Astrocyte (in vitro differentiated cells and primary cell): Measurements from ENCODE around the gene CNTNAP2. TPM values are rescaled to one million over a fixed set of nuclear protein-coding genes. Genes with fewer than 3 reads are reported as not detected.

Experiments used
- DNase-seq: peaks from one replicate; pipeline ENCODE4 v3.0.0-alpha.2; 2010; ENCODE audit warnings: low read depth
- FAIRE-seq: peaks from 2 replicates; lab custom pipeline; 2011; peaks lifted over from hg19 to GRCh38; lab: Jason Lieb, UNC
- H2AFZ ChIP-seq: 2 replicates; pipeline ENCODE4 v1.6.0; 2012; ENCODE audit warnings: low read depth, low read length, inconsistent platforms
- H3K27ac ChIP-seq: 2 replicates; pipeline ENCODE4 v1.5.1; 2011; ENCODE audit warnings: low read depth, low read length, inconsistent platforms
- H3K27me3 ChIP-seq: 2 replicates; pipeline ENCODE4 v1.6.0; 2011; ENCODE audit warnings: low read length, inconsistent platforms; ENCODE audit not compliant: insufficient read depth
- H3K36me3 ChIP-seq: 2 replicates; pipeline ENCODE4 v1.5.1; 2011; ENCODE audit warnings: low read length, inconsistent platforms; ENCODE audit not compliant: insufficient read depth
- H3K4me1 ChIP-seq: 2 replicates; pipeline ENCODE4 v1.5.1; 2011; ENCODE audit warnings: low read length, inconsistent platforms; ENCODE audit not compliant: insufficient read depth
- H3K4me2 ChIP-seq: 2 replicates; pipeline ENCODE4 v1.6.0; 2012; ENCODE audit warnings: low read length, inconsistent platforms
- H3K4me3 ChIP-seq: 2 replicates; pipeline ENCODE4 v1.5.1; 2011; ENCODE audit warnings: low read depth, mild to moderate bottlenecking, low read length, inconsistent platforms; ENCODE audit not compliant: insufficient read depth
- H3K79me2 ChIP-seq: 2 replicates; pipeline ENCODE4 v1.6.0; 2012; ENCODE audit warnings: mild to moderate bottlenecking, low read length, inconsistent platforms; ENCODE audit not compliant: insufficient read depth
- H3K9ac ChIP-seq: 2 replicates; pipeline ENCODE4 v1.6.0; 2012; ENCODE audit warnings: mild to moderate bottlenecking, low read length, inconsistent platforms
- H3K9me3 ChIP-seq: 2 replicates; pipeline ENCODE4 v1.5.1; 2012; ENCODE audit warnings: low read depth, mild to moderate bottlenecking, low read length, inconsistent platforms; ENCODE audit not compliant: insufficient read depth
- H4K20me1 ChIP-seq: 2 replicates; pipeline ENCODE4 v1.6.0; 2012; ENCODE audit warnings: low read length, inconsistent platforms; ENCODE audit not compliant: insufficient read depth
- H3K27ac Mint-ChIP-seq: one replicate; pipeline ENCODE4 v1.8.0; 2021; ENCODE audit warnings: mild to moderate bottlenecking, mixed read lengths; ENCODE audit not compliant: unreplicated experiment
- H3K27me3 Mint-ChIP-seq: one replicate; pipeline ENCODE4 v1.8.0; 2021; ENCODE audit warnings: low read depth, mixed read lengths; ENCODE audit not compliant: unreplicated experiment
- H3K36me3 Mint-ChIP-seq: one replicate; pipeline ENCODE4 v1.8.0; 2021; ENCODE audit warnings: low read depth, mixed read lengths; ENCODE audit not compliant: unreplicated experiment
- H3K4me1 Mint-ChIP-seq: one replicate; pipeline ENCODE4 v1.8.0; 2021; ENCODE audit warnings: low read depth, mixed read lengths; ENCODE audit not compliant: unreplicated experiment
- H3K4me3 Mint-ChIP-seq: one replicate; pipeline ENCODE4 v1.8.0; 2021; ENCODE audit warnings: mild to moderate bottlenecking, moderate library complexity, mixed read lengths; ENCODE audit not compliant: unreplicated experiment
- H3K9me3 Mint-ChIP-seq: one replicate; pipeline ENCODE4 v1.8.0; 2021; ENCODE audit warnings: mild to moderate bottlenecking, mixed read lengths; ENCODE audit not compliant: unreplicated experiment
- EZH2 ChIP-seq: IDR thresholded peaks from 2 replicates; pipeline ENCODE4 v1.6.1; 2012; ENCODE audit warnings: mild to moderate bottlenecking, low read length, inconsistent platforms; ENCODE audit not compliant: insufficient read depth
- total RNA-seq: library from RNA; stranded (reverse); gene quantifications from 2 replicates; pipeline ENCODE4 v1.2.1, GENCODE V29; 2021
- TF ChIP-seq, protein P1 (sequence below): IDR thresholded peaks from 2 replicates; pipeline ENCODE4 v1.5.1; 2011; ENCODE audit warnings: low read depth, mild to moderate bottlenecking, inconsistent platforms, low read length, moderate library complexity; ENCODE audit not compliant: insufficient read depth

Gene CNTNAP2
- total RNA-seq, 1 donor from 2014 or later: 20.0 TPM

DNA sequence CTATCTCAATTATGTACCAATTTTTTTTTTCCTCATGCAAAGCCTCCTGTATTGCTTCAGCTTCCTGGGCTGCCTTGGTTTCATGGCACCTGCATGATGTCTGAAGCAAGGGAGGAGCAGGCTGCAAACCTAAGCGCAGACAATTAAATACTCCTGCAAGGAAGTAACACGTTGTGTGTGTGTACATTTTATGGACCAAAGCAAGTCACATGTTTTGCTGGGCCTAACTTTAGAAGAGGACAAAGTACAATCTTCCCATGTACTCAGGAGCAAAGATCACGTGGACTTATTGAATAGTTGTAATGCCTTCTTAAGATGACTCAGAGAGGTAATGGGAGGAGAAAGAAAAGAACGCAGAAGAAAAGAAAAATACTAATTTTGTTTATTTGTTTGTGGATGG is 1530.0 kb downstream of the CNTNAP2 start:
- Histone ChIP-seq H3K27ac (no peak overlapping the region), H3K79me2 (no peaks in the 10 kb centered on the region), H4K20me1 (no peaks in the 10 kb centered on the region), H3K4me1 (no peaks in the 10 kb centered on the region), H3K9ac (no peak overlapping the region), H3K27me3 (no peaks in the 10 kb centered on the region), H2AFZ (no peak overlapping the region), H3K4me2 (no peak overlapping the region), H3K4me3 (no peak overlapping the region), H3K9me3 (no peaks in the 10 kb centered on the region), H3K36me3 (no peaks in the 10 kb centered on the region)
- no peaks in the 10 kb centered on the region for H3K36me3 Mint-ChIP-seq
- no peak overlapping the region for H3K4me3 Mint-ChIP-seq
- no peak for FAIRE-seq
- TF ChIP-seq EZH2: no peak
- TF ChIP-seq, protein P1, sequence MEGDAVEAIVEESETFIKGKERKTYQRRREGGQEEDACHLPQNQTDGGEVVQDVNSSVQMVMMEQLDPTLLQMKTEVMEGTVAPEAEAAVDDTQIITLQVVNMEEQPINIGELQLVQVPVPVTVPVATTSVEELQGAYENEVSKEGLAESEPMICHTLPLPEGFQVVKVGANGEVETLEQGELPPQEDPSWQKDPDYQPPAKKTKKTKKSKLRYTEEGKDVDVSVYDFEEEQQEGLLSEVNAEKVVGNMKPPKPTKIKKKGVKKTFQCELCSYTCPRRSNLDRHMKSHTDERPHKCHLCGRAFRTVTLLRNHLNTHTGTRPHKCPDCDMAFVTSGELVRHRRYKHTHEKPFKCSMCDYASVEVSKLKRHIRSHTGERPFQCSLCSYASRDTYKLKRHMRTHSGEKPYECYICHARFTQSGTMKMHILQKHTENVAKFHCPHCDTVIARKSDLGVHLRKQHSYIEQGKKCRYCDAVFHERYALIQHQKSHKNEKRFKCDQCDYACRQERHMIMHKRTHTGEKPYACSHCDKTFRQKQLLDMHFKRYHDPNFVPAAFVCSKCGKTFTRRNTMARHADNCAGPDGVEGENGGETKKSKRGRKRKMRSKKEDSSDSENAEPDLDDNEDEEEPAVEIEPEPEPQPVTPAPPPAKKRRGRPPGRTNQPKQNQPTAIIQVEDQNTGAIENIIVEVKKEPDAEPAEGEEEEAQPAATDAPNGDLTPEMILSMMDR: no peak
- H3K27me3 Mint-ChIP-seq: no peaks in the 10 kb centered on the region
- no peaks in the 10 kb centered on the region for H3K9me3 Mint-ChIP-seq
- no peaks in the 10 kb centered on the region for H3K4me1 Mint-ChIP-seq
- H3K27ac Mint-ChIP-seq: no peak overlapping the region
- DNase-seq: no peak

GRCh38 chr7:147650991-147651390 is 1534.4 kb downstream of the CNTNAP2 start:
- H3K9me3 ChIP-seq: no peaks in the 10 kb centered on the region
- no peak overlapping the region for H3K4me2 ChIP-seq
- no peak overlapping the region for H2AFZ ChIP-seq
- H3K27ac ChIP-seq: no peak overlapping the region
- H3K27ac Mint-ChIP-seq: no peak overlapping the region
- H3K4me1 Mint-ChIP-seq: no peaks in the 10 kb centered on the region
- H3K27me3 Mint-ChIP-seq: no peaks in the 10 kb centered on the region
- no peak overlapping the region for H3K9ac ChIP-seq
- no peaks in the 10 kb centered on the region for H3K9me3 Mint-ChIP-seq
- TF ChIP-seq EZH2: no peak
- TF ChIP-seq, protein P1: no peak
- H3K4me1 ChIP-seq: no peaks in the 10 kb centered on the region
- DNase-seq: no peak
- no peaks in the 10 kb centered on the region for H3K36me3 ChIP-seq
- H4K20me1 ChIP-seq: no peaks in the 10 kb centered on the region
- H3K4me3 ChIP-seq: no peak overlapping the region
- no peak for FAIRE-seq
- no peaks in the 10 kb centered on the region for H3K36me3 Mint-ChIP-seq
- H3K79me2 ChIP-seq: no peaks in the 10 kb centered on the region
- H3K4me3 Mint-ChIP-seq: no peak overlapping the region
- no peaks in the 10 kb centered on the region for H3K27me3 ChIP-seq

GRCh38 chr7:147651601-147652000 is 1535.0 kb downstream of the CNTNAP2 start:
- FAIRE-seq (no peak), DNase-seq (no peak)
- no peak overlapping the region for H3K27ac Mint-ChIP-seq
- H3K4me2 ChIP-seq: no peak overlapping the region
- H3K4me1 ChIP-seq: no peaks in the 10 kb centered on the region
- H3K4me3 Mint-ChIP-seq: no peak overlapping the region
- no peak overlapping the region for H3K9ac ChIP-seq
- TF ChIP-seq, protein P1: no peak
- TF ChIP-seq EZH2: no peak
- no peaks in the 10 kb centered on the region for H3K4me1 Mint-ChIP-seq
- H3K4me3 ChIP-seq: no peak overlapping the region
- H2AFZ ChIP-seq: no peak overlapping the region
- no peaks in the 10 kb centered on the region for H3K36me3 ChIP-seq
- H3K27ac ChIP-seq: no peak overlapping the region
- no peaks in the 10 kb centered on the region for H3K9me3 ChIP-seq
- H3K27me3 Mint-ChIP-seq: no peaks in the 10 kb centered on the region
- H3K27me3 ChIP-seq: no peaks in the 10 kb centered on the region
- no peaks in the 10 kb centered on the region for H3K9me3 Mint-ChIP-seq
- H3K79me2 ChIP-seq: no peaks in the 10 kb centered on the region
- no peaks in the 10 kb centered on the region for H4K20me1 ChIP-seq
- H3K36me3 Mint-ChIP-seq: no peaks in the 10 kb centered on the region
